Measurements from ENCODE around the gene RAB31.
A peak's percentile ranks its signal among the peaks of the same experiment; 100 is the strongest.

The RAB31 gene

DNA sequence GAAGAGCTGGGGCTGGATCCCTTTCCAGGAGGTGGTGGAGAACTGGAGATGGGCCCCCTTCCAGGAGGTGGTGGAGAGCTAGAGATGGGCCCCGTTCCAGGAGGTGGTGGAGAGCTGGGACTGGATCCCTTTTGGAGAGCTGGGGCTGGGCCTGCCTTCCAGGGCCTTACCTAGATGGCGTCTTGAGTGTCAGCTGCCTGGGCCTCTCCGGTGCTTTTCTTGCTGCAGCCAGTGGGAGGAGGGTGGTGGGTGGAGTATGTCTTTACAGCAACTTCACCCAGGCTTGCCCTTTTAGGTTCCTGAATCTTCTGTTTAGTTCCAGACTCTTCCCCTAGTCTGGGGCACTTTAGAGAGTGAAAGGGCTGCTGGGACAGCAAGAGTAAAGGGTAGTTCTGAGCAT, 158.5 kb downstream of the RAB31 start:
- peak; percentile 70 to 87 (median 84) for DNase-seq

- DNase-seq, result peak; percentile 54 to 81 (median 66)
Observed at GRCh38 chr18:9867071-9867594, 159.0 kb downstream of the RAB31 start.

DNA sequence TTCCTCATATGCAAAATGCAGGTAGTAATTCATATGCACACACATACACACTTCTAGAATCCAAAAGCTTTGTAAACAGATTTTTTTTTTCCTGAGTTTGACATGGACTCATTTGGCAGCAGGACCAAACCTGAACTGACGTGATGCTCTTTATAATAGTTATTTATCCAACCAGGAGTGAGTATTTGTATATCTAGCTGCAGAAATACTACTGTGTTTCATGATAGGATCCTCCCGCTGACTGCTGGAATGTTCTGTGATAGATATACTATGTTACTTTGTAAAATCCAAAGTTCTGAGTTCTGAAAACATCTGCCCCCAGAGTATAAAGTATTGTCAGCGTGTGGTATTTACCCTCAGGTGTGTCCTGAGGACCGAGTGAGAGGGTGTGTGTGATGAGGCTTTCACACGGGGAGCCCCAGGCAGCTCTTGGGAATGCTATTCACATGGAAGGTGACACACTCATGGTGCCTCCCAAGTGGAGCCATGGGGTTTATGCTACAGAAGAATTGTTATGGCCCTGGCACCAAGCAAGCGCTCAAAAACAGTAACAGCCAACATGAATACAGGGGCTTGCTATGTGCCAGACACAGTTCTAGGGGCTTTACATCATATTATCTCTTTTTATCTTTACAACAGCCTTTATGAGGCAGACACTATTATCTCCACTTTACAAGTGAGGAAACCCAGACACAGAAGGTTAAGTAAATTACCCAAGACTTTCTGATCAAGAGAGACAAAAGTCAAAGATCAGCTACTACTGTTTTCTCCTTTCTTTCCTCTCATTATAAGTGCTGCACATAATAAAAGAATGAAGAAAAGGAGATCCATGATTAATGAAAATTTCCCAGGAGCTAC, 161.0 kb downstream of the RAB31 start:
- DNase-seq, result no peak

GRCh38 chr18:9869715-9870430, 161.8 kb downstream of the RAB31 start:
- DNase-seq, result peak; percentile 23 to 71 (median 55)

DNA sequence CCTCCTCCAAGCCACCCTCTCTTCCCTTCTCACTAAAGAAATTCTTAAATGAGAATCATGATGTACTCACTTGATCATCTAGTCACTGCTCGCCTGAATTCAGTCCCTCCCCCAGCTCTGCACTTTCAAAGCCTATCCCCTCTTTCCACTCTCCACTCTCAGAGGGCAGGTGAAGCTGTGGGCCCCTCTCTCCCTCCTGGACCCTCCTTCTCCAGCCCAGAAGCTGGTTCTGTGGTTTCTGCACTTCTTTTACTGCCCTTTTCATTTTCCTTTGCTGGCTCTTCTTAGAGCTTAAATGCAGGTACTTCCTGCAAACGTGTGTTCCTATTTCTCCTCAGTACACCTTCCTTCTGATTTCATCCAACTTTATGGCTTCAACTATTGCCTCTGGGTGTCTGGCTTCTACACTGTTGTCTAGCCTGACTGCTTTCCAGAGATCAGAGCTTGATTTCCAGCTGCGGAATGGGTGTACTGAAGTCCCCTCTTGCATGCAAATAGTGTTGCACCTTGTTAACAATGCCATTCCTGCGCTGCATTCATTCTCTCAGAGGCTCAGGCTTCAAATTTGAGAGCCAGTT, 162.4 kb downstream of the RAB31 start:
- no peak for DNase-seq

GRCh38 chr18:9871244-9871746, 163.2 kb downstream of the RAB31 start:
- DNase-seq, result no peak

DNA sequence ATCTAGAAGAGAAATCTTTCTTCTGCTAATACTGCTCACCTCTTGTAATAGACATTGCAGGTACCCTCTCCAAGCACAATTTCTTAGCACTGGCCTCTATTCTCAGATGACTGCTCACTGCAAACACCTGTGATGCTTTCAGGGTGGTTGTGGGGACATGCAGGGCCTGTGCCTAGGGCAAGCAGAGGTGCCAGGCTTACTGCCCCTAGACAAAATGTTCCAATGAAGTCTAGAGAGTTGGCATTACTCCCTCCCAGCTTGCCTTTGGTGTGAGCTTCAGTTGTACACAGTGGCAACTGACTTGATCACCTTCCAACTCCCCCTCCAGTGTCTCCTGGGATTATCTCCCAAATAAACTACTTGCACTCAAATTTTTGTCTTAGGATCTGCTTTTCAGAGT, 164.7 kb downstream of the RAB31 start:
- no peak for DNase-seq

- DNase-seq, result no peak
Observed at GRCh38 chr18:9874728-9875127, 166.6 kb downstream of the RAB31 start.

DNA sequence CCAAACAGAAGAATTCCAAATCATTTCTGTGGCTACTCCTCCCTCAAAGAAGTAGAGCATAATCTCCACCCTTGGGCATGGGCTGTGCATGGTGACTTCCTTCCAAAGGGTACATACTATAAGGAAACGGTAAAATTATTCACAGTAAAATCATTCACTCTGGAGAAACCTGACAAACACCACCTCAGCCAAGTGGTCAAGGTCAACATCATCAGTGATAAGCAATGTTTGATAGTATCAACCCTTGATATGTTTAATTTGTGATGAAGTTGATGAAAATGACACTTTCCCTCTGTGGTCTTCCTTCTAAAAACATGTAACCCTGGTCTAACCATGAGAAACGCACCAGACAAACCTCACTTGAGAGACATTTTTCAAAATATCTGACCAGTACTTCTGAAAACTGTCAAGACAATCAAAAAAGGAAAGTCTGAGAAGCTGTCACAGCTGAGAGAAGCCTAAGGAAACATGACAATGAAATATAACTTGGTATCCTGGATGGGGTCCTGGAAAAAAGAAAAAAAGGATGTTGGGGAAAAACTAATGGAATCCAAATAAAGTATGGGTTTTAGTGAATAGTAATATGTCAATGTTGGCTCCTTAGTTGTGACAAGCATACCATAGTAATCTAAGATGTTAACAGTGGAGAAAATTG, 168.2 kb downstream of the RAB31 start:
- no peak for DNase-seq

GRCh38 chr18:9876867-9877654, 169.0 kb downstream of the RAB31 start:
- no peak for DNase-seq

- no peak for DNase-seq
Observed at GRCh38 chr18:9877655-9878014, 169.5 kb downstream of the RAB31 start.

DNA sequence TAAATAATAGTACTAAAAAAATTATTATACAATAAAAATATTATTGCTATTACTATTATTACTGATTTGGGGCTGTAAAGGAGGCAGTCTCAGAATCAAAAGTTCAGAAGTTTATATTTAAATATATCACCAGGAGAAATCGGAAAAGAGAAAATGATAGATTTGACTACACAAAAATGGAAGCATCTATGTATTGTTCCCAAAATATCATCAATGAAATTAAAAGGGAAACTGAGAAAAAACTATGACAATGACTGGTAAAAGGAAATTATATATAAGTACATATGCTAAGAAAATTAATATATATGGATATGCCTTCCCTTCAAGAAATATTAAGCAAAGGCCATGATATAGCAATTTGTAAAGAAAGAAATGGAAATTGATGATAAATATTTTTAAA, 170.0 kb downstream of the RAB31 start:
- DNase-seq, result no peak

DNA sequence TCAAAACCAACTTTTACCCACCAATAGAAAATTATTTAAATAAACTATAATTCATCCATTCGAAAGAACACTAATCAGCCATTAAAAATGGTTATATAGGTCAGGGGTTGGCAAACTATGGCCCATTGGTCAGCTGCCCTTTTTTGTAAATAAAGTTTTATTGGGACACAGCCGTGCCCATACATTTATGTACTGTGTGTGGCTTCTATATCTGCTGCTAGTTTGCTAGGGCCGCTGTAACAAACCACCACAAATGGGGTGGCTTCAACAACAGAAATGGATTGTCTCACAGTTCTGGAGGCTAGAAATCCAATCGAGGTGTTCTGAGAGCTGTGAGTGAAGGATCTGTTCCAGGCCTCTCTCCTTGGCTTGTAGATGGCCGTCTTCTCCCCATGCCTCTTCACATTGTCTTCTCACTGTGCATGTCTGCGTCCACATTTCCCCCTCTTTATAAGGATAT, 170.7 kb downstream of the RAB31 start:
- no peak for DNase-seq

- no peak for DNase-seq
Observed at GRCh38 chr18:9884090-9884489, 176.0 kb downstream of the RAB31 start.

GRCh38 chr18:9884532-9885140, 176.5 kb downstream of the RAB31 start:
- no peak for DNase-seq

DNA sequence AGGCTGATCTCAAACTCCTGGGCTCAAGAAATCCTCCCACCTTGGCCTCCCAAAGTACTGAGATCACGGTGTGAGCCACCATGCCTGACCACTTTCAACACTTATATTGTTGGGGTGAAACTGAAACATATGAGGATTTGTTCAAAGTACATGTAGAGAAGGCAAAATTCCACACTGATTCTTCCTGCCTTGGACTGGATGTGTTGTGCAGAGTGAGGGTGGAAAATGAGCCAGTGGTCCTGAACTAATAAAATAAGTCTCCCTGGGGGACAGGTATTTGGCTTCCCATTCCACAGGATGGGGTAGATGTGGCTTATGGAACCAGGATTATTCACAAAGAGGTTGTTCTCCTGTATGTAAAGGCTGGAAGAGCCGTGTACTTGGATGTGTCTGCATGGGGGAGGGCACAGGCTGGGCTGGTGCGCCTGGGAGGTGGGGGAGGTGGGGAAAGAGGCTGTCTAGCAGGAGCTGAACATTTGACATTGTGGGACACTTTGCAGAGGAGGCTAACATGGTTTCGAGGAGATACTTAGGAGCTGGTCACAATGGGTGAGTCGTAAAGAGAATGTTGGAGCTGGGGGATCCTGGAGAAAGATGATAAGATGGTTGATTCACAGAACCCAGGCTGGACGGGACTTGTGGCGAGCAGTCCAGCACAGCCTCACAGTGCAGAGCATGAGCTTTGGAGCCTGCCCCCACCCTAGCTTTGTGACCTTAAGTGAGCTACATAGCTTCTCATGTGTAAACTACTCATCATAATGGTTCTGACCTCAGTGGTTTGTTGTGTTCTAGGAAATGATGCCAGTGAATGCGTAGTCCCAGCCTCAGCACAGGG, 177.3 kb downstream of the RAB31 start, which contains the start of gene TXNDC2:
Gene TXNDC2, plus strand, starts transcription at position 804 of the 835 bp plus-strand sequence. CDS start 708 bp downstream, outside the sequence.
- no peak for DNase-seq

GRCh38 chr18:9886005-9886348, 177.9 kb downstream of the RAB31 start:
- DNase-seq, result no peak

GRCh38 chr18:9887992-9888391, 179.9 kb downstream of the RAB31 start:
- DNase-seq, result no peak

GRCh38 chr18:9890196-9890595, 182.1 kb downstream of the RAB31 start:
- no peak for DNase-seq

DNA sequence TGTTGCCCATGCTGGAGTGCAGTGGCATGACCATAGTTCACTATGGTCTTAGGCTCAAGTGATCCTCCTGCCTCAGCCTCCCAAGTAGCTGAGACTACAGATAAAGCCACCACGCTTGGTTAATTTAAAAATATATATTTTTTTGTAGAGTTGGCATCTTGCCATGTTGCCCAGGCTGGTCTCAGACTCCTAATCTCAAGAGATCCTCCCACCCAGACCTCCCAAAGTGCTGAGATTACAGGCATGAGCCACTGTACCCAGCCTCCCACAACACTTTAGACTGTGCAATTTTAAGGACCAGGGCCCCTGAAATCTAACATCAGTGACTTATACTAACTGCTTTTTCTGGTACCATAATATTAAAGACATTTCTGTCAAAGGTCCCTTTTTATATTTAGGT, 182.9 kb downstream of the RAB31 start:
- no peak for DNase-seq

Measured in suppressor macrophage (primary cell).